Loucy (cell line): ENCODE measurements around the gene EML5.

Source experiments
- H2AFZ ChIP-seq: fragments of 200-600 bp; sonication (generic); 2 replicates; pipeline ENCODE4 v1.6.0; 2016; ENCODE audit warnings: antibody characterized with exemption, mild to moderate bottlenecking, low read length, moderate library complexity
- H3F3A ChIP-seq: fragments of 200-600 bp; 2 replicates; pipeline ENCODE4 v1.6.0; 2016; ENCODE audit warnings: antibody characterized with exemption, low read depth, mild to moderate bottlenecking
- H3K27me3 ChIP-seq: fragments of 200-600 bp; sonication (generic); 2 replicates; pipeline ENCODE4 v1.6.1; 2014; ENCODE audit warnings: low read length, mild to moderate bottlenecking; ENCODE audit not compliant: insufficient read depth, poor library complexity, severe bottlenecking
- H3K36me3 ChIP-seq: fragments of 200-600 bp; sonication (generic); 2 replicates; pipeline ENCODE4 v1.6.1; 2016; ENCODE audit warnings: low read length; ENCODE audit not compliant: insufficient read depth
- H3K4me1 ChIP-seq: fragments of 200-600 bp; sonication (generic); 2 replicates; pipeline ENCODE4 v1.5.1; 2014; ENCODE audit warnings: low read length, mild to moderate bottlenecking; ENCODE audit not compliant: insufficient read depth, poor library complexity, severe bottlenecking
- H3K4me2 ChIP-seq: fragments of 200-600 bp; sonication (generic); 2 replicates; pipeline ENCODE4 v1.6.0; 2014; ENCODE audit warnings: antibody characterized with exemption, low read length, low read depth, mild to moderate bottlenecking; ENCODE audit not compliant: poor library complexity, severe bottlenecking
- H3K4me3 ChIP-seq: fragments of 200-600 bp; sonication (generic); 2 replicates; pipeline ENCODE4 v1.5.1; 2014; ENCODE audit warnings: low read length, mild to moderate bottlenecking, mixed read lengths; ENCODE audit not compliant: poor library complexity, severe bottlenecking
- H3K79me2 ChIP-seq: fragments of 200-600 bp; sonication (generic); 2 replicates; pipeline ENCODE4 v1.6.1; 2014; ENCODE audit warnings: low read length; ENCODE audit not compliant: insufficient read depth
- H3K9ac ChIP-seq: fragments of 200-600 bp; sonication (generic); 2 replicates; pipeline ENCODE4 v1.6.0; 2014; ENCODE audit warnings: mild to moderate bottlenecking, low read depth, low read length, moderate library complexity; ENCODE audit not compliant: poor library complexity, severe bottlenecking
- H3K9me2 ChIP-seq: fragments of 200-600 bp; sonication (generic); replicated peaks from 2 replicates; pipeline ENCODE4 v1.6.1; 2016; ENCODE audit warnings: low read depth, low read length, mixed read lengths
- H3K9me3 ChIP-seq: fragments of 200-600 bp; sonication (generic); 2 replicates; pipeline ENCODE4 v1.6.1; 2014; ENCODE audit warnings: mild to moderate bottlenecking, antibody characterized with exemption, low read length, low read depth; ENCODE audit not compliant: insufficient read depth
- H4K20me1 ChIP-seq: fragments of 200-600 bp; sonication (generic); 2 replicates; pipeline ENCODE4 v1.6.0; 2014; ENCODE audit warnings: antibody characterized with exemption, low read length, mild to moderate bottlenecking; ENCODE audit not compliant: insufficient read depth, poor library complexity, severe bottlenecking
- EZH2phosphoT487 ChIP-seq: fragments of 200-600 bp; IDR thresholded peaks from 2 replicates; pipeline ENCODE4 v1.6.1; 2018; ENCODE audit warnings: antibody characterized with exemption, mild to moderate bottlenecking, moderate library complexity, borderline replicate concordance
- TF ChIP-seq, protein P1 (sequence below): fragments of 200-600 bp; sonication (generic); conservative IDR thresholded peaks from 2 replicates; pipeline ENCODE4 v1.5.1; 2014; ENCODE audit warnings: mild to moderate bottlenecking, antibody characterized with exemption, low read length

The EML5 gene

DNA sequence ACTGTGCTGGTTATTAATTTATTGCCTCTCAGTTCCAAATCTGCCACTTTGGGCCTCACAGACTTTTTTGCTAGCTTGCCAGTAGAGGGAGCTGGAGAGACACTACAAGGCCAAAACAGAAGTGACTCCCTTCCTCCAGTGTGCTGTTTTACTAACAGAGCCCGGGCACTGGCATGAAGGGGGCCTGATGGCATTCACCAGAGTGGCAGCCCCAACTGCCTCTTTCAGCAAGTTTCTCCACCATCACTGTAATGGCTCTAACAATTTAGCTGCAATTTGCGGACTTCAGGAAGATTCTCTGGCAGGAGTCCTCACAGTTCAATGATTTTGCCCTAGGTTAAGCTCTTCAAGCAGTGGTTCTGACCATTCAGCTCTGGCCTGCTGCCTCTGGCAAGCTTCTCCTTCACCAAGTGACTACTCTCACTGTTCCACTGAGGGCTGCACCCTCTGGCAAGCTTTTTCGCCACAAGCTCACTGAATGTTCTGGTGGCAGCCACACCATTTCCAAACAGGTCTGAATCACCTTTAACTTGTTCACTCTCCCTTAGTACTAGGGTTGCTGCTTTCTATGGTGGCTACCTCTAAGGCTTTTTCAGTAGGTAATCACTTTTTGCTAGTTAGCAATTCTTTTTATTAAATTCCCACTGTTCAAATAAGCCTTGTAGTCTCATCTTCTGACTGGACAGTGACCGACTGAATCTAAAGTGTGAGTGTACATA, 125.0 kb downstream of the EML5 start:
- Histone ChIP-seq H3K9me2 (no peaks in the 10 kb centered on the region), H3F3A (no peaks in the 10 kb centered on the region), H3K4me3 (no peak overlapping the region), H3K4me2 (no peak overlapping the region), H4K20me1 (no peaks in the 10 kb centered on the region), H3K4me1 (no peaks in the 10 kb centered on the region), H3K79me2 (no peaks in the 10 kb centered on the region), H3K9ac (no peak overlapping the region), H3K9me3 (no peaks in the 10 kb centered on the region), H3K36me3 (no peaks in the 10 kb centered on the region), H3K27me3 (no peaks in the 10 kb centered on the region), H2AFZ (peak overlapping the region; percentile 84)
- no peak for TF ChIP-seq EZH2phosphoT487
- TF ChIP-seq, protein P1, sequence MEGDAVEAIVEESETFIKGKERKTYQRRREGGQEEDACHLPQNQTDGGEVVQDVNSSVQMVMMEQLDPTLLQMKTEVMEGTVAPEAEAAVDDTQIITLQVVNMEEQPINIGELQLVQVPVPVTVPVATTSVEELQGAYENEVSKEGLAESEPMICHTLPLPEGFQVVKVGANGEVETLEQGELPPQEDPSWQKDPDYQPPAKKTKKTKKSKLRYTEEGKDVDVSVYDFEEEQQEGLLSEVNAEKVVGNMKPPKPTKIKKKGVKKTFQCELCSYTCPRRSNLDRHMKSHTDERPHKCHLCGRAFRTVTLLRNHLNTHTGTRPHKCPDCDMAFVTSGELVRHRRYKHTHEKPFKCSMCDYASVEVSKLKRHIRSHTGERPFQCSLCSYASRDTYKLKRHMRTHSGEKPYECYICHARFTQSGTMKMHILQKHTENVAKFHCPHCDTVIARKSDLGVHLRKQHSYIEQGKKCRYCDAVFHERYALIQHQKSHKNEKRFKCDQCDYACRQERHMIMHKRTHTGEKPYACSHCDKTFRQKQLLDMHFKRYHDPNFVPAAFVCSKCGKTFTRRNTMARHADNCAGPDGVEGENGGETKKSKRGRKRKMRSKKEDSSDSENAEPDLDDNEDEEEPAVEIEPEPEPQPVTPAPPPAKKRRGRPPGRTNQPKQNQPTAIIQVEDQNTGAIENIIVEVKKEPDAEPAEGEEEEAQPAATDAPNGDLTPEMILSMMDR = peak; percentile 93

DNA sequence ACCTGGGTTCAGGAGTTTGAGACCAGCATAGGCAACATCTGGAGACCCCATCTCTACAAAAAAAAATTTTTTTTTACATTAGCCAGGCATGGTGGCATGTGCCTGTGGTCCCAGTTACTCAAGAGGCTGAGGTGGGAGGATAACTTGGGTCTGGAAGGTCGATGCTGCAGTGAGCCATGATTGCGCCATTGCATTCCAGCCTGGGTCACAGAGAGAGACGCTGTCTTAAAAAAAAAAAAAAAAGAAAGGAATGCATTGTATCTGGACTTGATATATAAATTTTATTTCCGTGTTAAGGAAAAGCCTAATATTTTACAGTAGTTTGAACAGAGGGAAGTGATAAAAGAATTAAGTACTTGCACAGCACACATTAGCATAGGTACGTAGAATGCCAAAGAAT, 132.7 kb downstream of the EML5 start:
- Histone ChIP-seq H3K4me2 (no peak overlapping the region), H3F3A (no peaks in the 10 kb centered on the region), H4K20me1 (no peaks in the 10 kb centered on the region), H3K9me2 (no peaks in the 10 kb centered on the region), H3K9me3 (no peaks in the 10 kb centered on the region), H3K4me1 (no peaks in the 10 kb centered on the region), H3K9ac (no peak overlapping the region), H3K27me3 (no peaks in the 10 kb centered on the region), H2AFZ (no peak overlapping the region), H3K4me3 (no peak overlapping the region), H3K36me3 (no peaks in the 10 kb centered on the region), H3K79me2 (no peaks in the 10 kb centered on the region)
- no peak for TF ChIP-seq EZH2phosphoT487
- TF ChIP-seq, protein P1 = no peak

DNA sequence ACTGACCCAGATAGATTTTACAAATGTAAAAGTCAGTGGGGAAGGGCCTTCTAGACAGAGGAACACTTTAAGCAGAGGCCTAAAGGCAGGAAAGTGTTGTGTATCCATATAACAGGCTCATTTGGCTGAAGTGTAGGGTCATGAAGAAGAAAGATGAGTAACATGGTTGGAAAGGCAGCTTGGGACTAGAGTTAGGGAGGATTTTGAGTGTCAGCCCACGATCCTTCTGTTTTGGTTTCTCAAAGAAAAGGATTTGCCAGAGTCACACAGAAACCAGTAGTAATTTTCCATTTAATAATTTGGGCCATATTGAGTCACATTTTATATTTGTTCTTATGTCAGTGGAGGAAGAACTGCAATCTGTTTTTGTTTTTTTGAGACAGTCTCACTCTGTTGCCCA, 153.5 kb downstream of the EML5 start:
- H3K9me3 ChIP-seq = no peaks in the 10 kb centered on the region
- H4K20me1 ChIP-seq = no peaks in the 10 kb centered on the region
- no peak overlapping the region for H3K4me2 ChIP-seq
- no peaks in the 10 kb centered on the region for H3F3A ChIP-seq
- TF ChIP-seq, protein P1 = no peak
- TF ChIP-seq EZH2phosphoT487 = no peak
- no peaks in the 10 kb centered on the region for H3K36me3 ChIP-seq
- H2AFZ ChIP-seq = no peak overlapping the region
- no peaks in the 10 kb centered on the region for H3K79me2 ChIP-seq
- no peaks in the 10 kb centered on the region for H3K9me2 ChIP-seq
- H3K4me3 ChIP-seq = no peak overlapping the region
- no peaks in the 10 kb centered on the region for H3K4me1 ChIP-seq
- H3K27me3 ChIP-seq = no peaks in the 10 kb centered on the region
- no peak overlapping the region for H3K9ac ChIP-seq
